Gastrocnemius medialis (tissue), 4 donors: ENCODE measurements around the gene C9orf152. TPM values are rescaled to one million over a fixed set of nuclear protein-coding genes. Genes with fewer than 3 reads are reported as not detected.
"Not testable (repeated sequence)": the region's sequence is repeated elsewhere in the genome, so short reads cannot be mapped to it uniquely, and the experiment has no call there.

Experiments
- ATAC-seq, 2 donors: fragments of 150-250 bp; one replicate each; pipeline ENCODE4 v1.9.1; 2016
- DNase-seq, 2 donors: peaks; one replicate each; pipeline ENCODE4 v3.0.0-alpha.2; 2019
- H3K27ac ChIP-seq, 4 donors: fragments of 200-600 bp; sonication (generic); 1 replicate in 1 of 4; 2 replicates in 3 of 4; pipeline ENCODE4 v1.5.1; 2016 to 2018; ENCODE audit warnings: mild to moderate bottlenecking in 2 of 4, moderate library complexity in 1 of 4
- H3K27me3 ChIP-seq, 3 donors: fragments of 200-600 bp; sonication (generic) in 2 of 3; 1 replicate in 1 of 3; 2 replicates in 2 of 3; pipeline versions ENCODE4 v1.5.1 to v1.6.0; 2016 to 2019; ENCODE audit warnings: mild to moderate bottlenecking in 1 of 3, moderate library complexity in 1 of 3
- H3K36me3 ChIP-seq, 2 donors: fragments of 200-600 bp; sonication (generic) in 1 of 2; one replicate each; pipeline ENCODE4 v1.5.1; 2017 to 2018
- H3K4me1 ChIP-seq, 2 donors: fragments of 200-600 bp; sonication (generic) in 1 of 2; one replicate each; pipeline ENCODE4 v1.5.1; 2016 to 2017; ENCODE audit warnings: mild to moderate bottlenecking in 2 of 2
- H3K4me3 ChIP-seq, 4 donors: fragments of 200-600 bp; sonication (generic) in 3 of 4; 1 replicate in 1 of 4; 2 replicates in 3 of 4; pipeline ENCODE4 v1.5.1; 2016 to 2019; ENCODE audit warnings: mild to moderate bottlenecking in 2 of 4
- H3K9me3 ChIP-seq, 3 donors: fragments of 200-600 bp; sonication (generic) in 2 of 3; 1 replicate in 1 of 3; 2 replicates in 2 of 3; pipeline ENCODE4 v1.5.1; 2016 to 2019
- POLR2A ChIP-seq, 2 donors: fragments of 450-650 bp; IDR thresholded peaks; one replicate each; pipeline ENCODE4 v1.6.1; 2017; ENCODE audit warnings: antibody characterized with exemption in 2 of 2, mild to moderate bottlenecking in 2 of 2, moderate library complexity in 2 of 2
- in situ Hi-C, 4 donors: fragments of 200-750 bp; cut with MboI; loops; one replicate each; pipeline versions ENCODE4 v1.15.0 to v1.8.0; 2017; ENCODE audit warnings: low sequenced_read_pairs in 4 of 4
- intact Hi-C: fragments of 100-400 bp; cut with DNase I; formaldehyde crosslinking; loops from one replicate; pipeline ENCODE4 v1.15.1; 2023; ENCODE audit warnings: low total_unique reads
- total RNA-seq, 4 donors: library from RNA; depleted of rRNA; stranded (reverse); fragments of >200 nt; gene quantifications; one replicate each; pipeline versions ENCODE4 v1.1.0 to v1.2.3, GENCODE V29; 2016
- TF ChIP-seq, protein P1 (sequence below), 5 experiments: fragments of 450-650 bp in 3 of 5; fragments of 200-600 bp in 2 of 5; sonication (generic) in 2 of 5; IDR thresholded peaks in 4 of 5; conservative IDR thresholded peaks in 1 of 5; 1 replicate in 4 of 5; 2 replicates in 1 of 5; pipeline ENCODE4 v1.5.1; 2016 to 2019; ENCODE audit warnings: antibody characterized with exemption in 5 of 5, mild to moderate bottlenecking in 3 of 5, moderate library complexity in 3 of 5

Gene C9orf152
- total RNA-seq, 4 donors from 2014 or later, result not detected

DNA sequence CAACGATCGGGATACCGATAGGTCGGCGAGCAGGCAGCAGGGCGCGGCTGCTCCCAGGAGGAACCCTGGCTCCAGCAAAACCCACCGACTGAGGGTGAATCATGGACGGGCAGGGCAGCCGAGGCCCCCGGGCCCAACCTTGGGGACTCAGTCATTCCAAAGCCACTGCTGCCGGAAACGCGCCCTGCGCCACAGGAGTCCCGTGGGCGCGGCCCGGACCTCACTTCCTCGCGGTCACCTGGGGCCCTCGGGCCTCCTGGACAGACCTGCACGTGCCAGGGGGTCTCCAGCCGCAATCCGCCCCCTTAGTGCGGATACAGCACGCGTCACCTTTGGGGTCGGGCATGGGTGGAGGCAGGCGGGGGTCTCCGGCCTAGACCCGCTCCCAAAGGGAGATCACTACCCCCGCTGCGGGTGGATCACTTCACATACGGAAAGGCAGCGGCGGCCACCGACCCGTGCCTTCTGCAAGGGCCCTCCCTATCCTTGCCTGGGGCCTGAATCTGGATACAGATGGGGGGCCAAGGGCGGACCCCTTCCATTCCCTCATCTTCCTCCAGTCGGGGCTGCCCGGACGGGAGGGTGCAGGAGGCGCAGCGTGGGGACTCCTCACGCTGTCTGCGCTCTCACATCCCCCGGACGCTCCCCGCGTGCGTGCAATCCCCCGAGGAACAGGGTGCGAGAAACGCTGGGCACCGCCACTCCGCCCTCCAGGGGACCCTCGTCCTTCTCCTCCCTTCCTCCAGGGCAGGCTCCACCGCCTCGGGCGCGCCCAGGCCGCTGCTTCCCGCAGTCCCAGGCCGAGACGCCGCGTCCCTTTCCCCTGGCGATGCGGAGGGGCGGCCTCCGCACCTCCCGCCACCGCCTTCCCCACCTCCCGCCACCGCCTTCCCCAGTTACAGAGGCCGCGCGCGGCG is 47.8 kb upstream of the C9orf152 start:
- peak overlapping the region; percentile 73 to 85 (median 79) for H3K4me3 ChIP-seq
- peaks cover 7 to 15% of the 10 kb centered on the region in 2 donors for H3K4me1 ChIP-seq
- no peaks in the 10 kb centered on the region for H3K9me3 ChIP-seq
- ATAC-seq (peak; percentile 44 to 46), DNase-seq (peak; percentile 23 to 49)
- in situ Hi-C loops, result no loop called here
- TF ChIP-seq, protein P1, sequence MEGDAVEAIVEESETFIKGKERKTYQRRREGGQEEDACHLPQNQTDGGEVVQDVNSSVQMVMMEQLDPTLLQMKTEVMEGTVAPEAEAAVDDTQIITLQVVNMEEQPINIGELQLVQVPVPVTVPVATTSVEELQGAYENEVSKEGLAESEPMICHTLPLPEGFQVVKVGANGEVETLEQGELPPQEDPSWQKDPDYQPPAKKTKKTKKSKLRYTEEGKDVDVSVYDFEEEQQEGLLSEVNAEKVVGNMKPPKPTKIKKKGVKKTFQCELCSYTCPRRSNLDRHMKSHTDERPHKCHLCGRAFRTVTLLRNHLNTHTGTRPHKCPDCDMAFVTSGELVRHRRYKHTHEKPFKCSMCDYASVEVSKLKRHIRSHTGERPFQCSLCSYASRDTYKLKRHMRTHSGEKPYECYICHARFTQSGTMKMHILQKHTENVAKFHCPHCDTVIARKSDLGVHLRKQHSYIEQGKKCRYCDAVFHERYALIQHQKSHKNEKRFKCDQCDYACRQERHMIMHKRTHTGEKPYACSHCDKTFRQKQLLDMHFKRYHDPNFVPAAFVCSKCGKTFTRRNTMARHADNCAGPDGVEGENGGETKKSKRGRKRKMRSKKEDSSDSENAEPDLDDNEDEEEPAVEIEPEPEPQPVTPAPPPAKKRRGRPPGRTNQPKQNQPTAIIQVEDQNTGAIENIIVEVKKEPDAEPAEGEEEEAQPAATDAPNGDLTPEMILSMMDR (IDR thresholded peaks at IDR 0.05 in 4 of 5, conservative IDR thresholded peaks at IDR 0.05 in 1 of 5), result no peak
- peak; percentile 18 to 49 for TF ChIP-seq POLR2A (IDR thresholded peaks at IDR 0.05)
- intact Hi-C loops, result loop anchor here (2.0 kb wide), 1 partner anchor 1227 kb away; no protein-coding TSS in a partner anchor
- H3K27me3 ChIP-seq, result no peaks in the 10 kb centered on the region
- H3K27ac ChIP-seq, result peak overlapping the region; percentile 87 to 92 (median 90)
- no peaks in the 10 kb centered on the region for H3K36me3 ChIP-seq

DNA sequence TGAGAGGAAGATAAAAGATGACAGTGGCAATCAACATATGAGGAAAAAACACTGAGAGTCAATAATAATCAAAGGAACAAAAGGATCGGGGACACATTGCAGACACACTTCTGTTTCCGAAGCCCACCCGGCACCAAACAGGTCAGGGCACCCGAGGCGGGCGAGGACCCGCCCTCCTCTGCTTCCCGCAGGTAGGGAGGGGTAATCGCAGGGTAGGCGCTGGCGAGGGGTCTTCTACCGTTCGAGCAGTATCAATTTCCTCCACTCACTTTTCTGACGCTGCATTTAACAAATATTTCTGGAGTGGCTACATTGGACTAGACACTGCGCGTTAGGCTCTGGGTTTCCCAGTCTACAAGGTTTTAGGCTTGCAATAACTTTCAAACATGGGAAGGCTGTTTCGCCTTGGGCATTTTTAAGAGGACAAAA is 47.1 kb upstream of the C9orf152 start:
- no peak for ATAC-seq
- Histone ChIP-seq H3K36me3 (peaks cover 0 to 6% of the 10 kb centered on the region in 2 donors), H3K4me1 (peaks cover 7 to 15% of the 10 kb centered on the region in 2 donors), H3K9me3 (no peaks in the 10 kb centered on the region), H3K27ac (peak overlapping the region; percentile 87 to 92 (median 90)), H3K27me3 (no peaks in the 10 kb centered on the region), H3K4me3 (peak overlapping the region; percentile 73 to 85 (median 79))
- in situ Hi-C loops (no loop called here), intact Hi-C loops (no loop called here)
- TF ChIP-seq, protein P1 (IDR thresholded peaks at IDR 0.05 in 4 of 5, conservative IDR thresholded peaks at IDR 0.05 in 1 of 5), result no peak
- TF ChIP-seq POLR2A (IDR thresholded peaks at IDR 0.05), result no peak
- no peak for DNase-seq

DNA sequence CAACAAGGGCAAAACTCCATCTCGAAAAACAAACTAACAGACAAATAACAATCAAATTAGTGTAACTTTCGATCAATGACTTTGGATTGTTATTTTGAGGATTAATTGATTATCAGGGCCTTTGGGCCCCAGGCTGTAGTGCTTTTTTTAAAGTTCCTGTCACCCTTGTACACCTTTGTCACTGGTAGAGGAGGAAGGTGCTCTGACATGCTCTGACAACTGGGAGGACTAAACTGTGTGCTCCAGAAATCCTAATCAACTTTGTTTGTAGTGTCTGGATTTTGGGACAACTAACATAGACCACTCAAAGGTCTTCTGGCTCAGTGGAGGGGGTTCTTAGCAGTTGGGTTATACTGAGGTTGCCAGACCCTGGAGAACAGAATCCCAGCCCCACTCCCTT is 46.5 kb upstream of the C9orf152 start:
- Histone ChIP-seq H3K36me3 (peaks cover 0 to 11% of the 10 kb centered on the region in 2 donors), H3K4me1 (peaks cover 7 to 15% of the 10 kb centered on the region in 2 donors), H3K27ac (peak overlapping the region in 3 of 4 donors; percentile 87 to 91 (median 89)), H3K9me3 (no peaks in the 10 kb centered on the region), H3K27me3 (no peaks in the 10 kb centered on the region), H3K4me3 (peak overlapping the region; percentile 73 to 85 (median 79))
- ATAC-seq, result no peak
- intact Hi-C loops, result no loop called here
- no peak for TF ChIP-seq POLR2A (IDR thresholded peaks at IDR 0.05)
- TF ChIP-seq, protein P1 (IDR thresholded peaks at IDR 0.05 in 4 of 5, conservative IDR thresholded peaks at IDR 0.05 in 1 of 5), result no peak
- DNase-seq, result no peak
- in situ Hi-C loops, result no loop called here

GRCh38 chr9:110252509-110253139 is 44.7 kb upstream of the C9orf152 start:
- no peak for TF ChIP-seq POLR2A (IDR thresholded peaks at IDR 0.05)
- TF ChIP-seq, protein P1 (IDR thresholded peaks at IDR 0.05 in 4 of 5, conservative IDR thresholded peaks at IDR 0.05 in 1 of 5), result no peak
- Histone ChIP-seq H3K4me1 (peaks cover 7 to 15% of the 10 kb centered on the region in 2 donors), H3K9me3 (no peaks in the 10 kb centered on the region), H3K27ac (no peak overlapping the region), H3K36me3 (peaks cover 0 to 23% of the 10 kb centered on the region in 2 donors), H3K27me3 (no peaks in the 10 kb centered on the region), H3K4me3 (no peak overlapping the region)
- in situ Hi-C loops (no loop called here), intact Hi-C loops (no loop called here)
- ATAC-seq (no peak), DNase-seq (no peak)

DNA sequence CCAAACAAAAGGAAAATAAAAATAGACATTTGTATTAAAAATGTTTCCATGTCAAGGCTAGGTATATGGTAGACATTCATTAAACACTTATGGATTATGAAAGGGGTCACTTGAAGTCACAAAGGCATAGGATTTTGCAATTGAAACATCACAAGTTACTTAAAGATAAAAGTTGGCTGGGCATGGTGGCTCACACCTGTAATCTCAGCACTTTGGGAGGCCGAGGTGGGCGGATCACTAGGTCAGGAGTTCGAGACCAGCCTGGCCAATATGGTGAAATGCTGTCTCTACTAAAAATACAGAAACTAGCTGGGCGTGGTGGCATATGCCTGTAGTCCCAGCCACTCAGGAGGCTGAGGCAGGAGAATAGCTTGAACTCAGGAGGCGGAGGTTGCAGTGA is 43.8 kb upstream of the C9orf152 start:
- intact Hi-C loops, H3K27me3 ChIP-seq, DNase-seq, H3K4me3 ChIP-seq, in situ Hi-C loops, H3K27ac ChIP-seq, H3K4me1 ChIP-seq, ATAC-seq, H3K9me3 ChIP-seq: not testable (repeated sequence)
- peaks cover 0 to 31% of the 10 kb centered on the region in 2 donors for H3K36me3 ChIP-seq
